H1 (cell line): ENCODE data around the gene MYF5. TPM values are rescaled to one million over a fixed set of nuclear protein-coding genes. Genes with fewer than 3 reads are reported as not detected.

Experiments used
- CTCF ChIA-PET: fragments of 300-600 bp; sonication (Branson Sonifier 250); formaldehyde crosslinking; loops from one replicate; lab custom pipeline; 2021; ENCODE audit not compliant: partially characterized antibody; lab: Charles Lee
- POLR2A ChIA-PET: fragments of 300-600 bp; sonication (Branson Sonifier 250); formaldehyde crosslinking; loops from one replicate; lab custom pipeline; 2021; ENCODE audit warnings: inconsistent platforms; ENCODE audit not compliant: partially characterized antibody; lab: Charles Lee
- DNase-seq, 2 experiments: peaks; one replicate each; pipeline versions ENCODE4 v3.0.0 to v3.0.0-alpha.2; 2010 to 2022; ENCODE audit warnings: low spot score in 2 of 2, low read depth in 1 of 2, mixed read lengths in 1 of 2
- FAIRE-seq: peaks from 2 replicates; lab custom pipeline; 2011; peaks lifted over from hg19 to GRCh38; lab: Jason Lieb, UNC
- H2AFZ ChIP-seq: 2 replicates; pipeline ENCODE4 v1.8.1; 2012; ENCODE audit warnings: low read length, inconsistent platforms
- H2AK5ac ChIP-seq: 2 replicates; pipeline ENCODE4 v1.6.1; 2013; ENCODE audit warnings: low read depth, low read length
- H2BK120ac ChIP-seq: replicated peaks from 2 replicates; pipeline ENCODE3; 2013; ENCODE audit warnings: low read depth, low read length, inconsistent platforms
- H2BK12ac ChIP-seq: 2 replicates; pipeline ENCODE4 v1.6.1; 2013; ENCODE audit warnings: low read depth, low read length
- H2BK15ac ChIP-seq: 2 replicates; pipeline ENCODE4 v1.6.1; 2013; ENCODE audit warnings: low read length
- H2BK20ac ChIP-seq: 2 replicates; pipeline ENCODE4 v1.6.1; 2013; ENCODE audit warnings: low read length
- H2BK5ac ChIP-seq: 2 replicates; pipeline ENCODE4 v1.6.1; 2013; ENCODE audit warnings: low read depth, low read length
- H3K14ac ChIP-seq: 2 replicates; pipeline ENCODE4 v1.6.1; 2013; ENCODE audit warnings: inconsistent platforms; ENCODE audit not compliant: insufficient read length
- H3K18ac ChIP-seq: 2 replicates; pipeline ENCODE4 v1.6.1; 2013; ENCODE audit warnings: low read length; ENCODE audit errors: extremely low read depth
- H3K23ac ChIP-seq: 2 replicates; pipeline ENCODE4 v1.6.1; 2013; ENCODE audit warnings: inconsistent platforms; ENCODE audit not compliant: insufficient read length
- H3K23me2 ChIP-seq: 2 replicates; pipeline ENCODE4 v1.6.1; 2013; ENCODE audit warnings: low read depth, low read length
- H3K27ac ChIP-seq: 2 replicates; pipeline ENCODE4 v1.6.1; 2011; ENCODE audit warnings: low read depth, low read length, inconsistent platforms
- H3K27me3 ChIP-seq, 4 experiments: replicated peaks in 1 of 4; 1 replicate in 1 of 4; 2 replicates in 3 of 4; pipeline versions ENCODE4 v1.6.1 to v1.8.1; 2011 to 2013; ENCODE audit warnings: low read length in 3 of 4, mild to moderate bottlenecking in 3 of 4, inconsistent platforms in 2 of 4, mixed read lengths in 2 of 4, moderate library complexity in 1 of 4; ENCODE audit not compliant: control insufficient read depth in 3 of 4, insufficient read depth in 3 of 4; ENCODE audit errors: extremely low read depth in 1 of 4
- H3K36me3 ChIP-seq, 4 experiments: 2 replicates each; pipeline versions ENCODE4 v1.6.1 to v1.8.1; 2011 to 2013; ENCODE audit warnings: mild to moderate bottlenecking in 4 of 4, low read length in 3 of 4, moderate library complexity in 2 of 4, control low read depth in 1 of 4, inconsistent platforms in 1 of 4; ENCODE audit not compliant: insufficient read depth in 4 of 4, control insufficient read depth in 2 of 4
- H3K4ac ChIP-seq: replicated peaks from 2 replicates; pipeline ENCODE3; 2013; ENCODE audit warnings: low read length, low read depth, mixed read lengths, inconsistent platforms; ENCODE audit not compliant: insufficient read length
- H3K4me1 ChIP-seq, 4 experiments: replicated peaks in 1 of 4; 1 replicate in 1 of 4; 2 replicates in 3 of 4; pipeline versions ENCODE4 v1.6.1 to v1.8.1; 2011 to 2013; ENCODE audit warnings: low read length in 3 of 4, inconsistent platforms in 2 of 4, mixed read lengths in 1 of 4; ENCODE audit not compliant: insufficient read depth in 4 of 4, control insufficient read depth in 3 of 4
- H3K4me2 ChIP-seq, 2 experiments: 2 replicates each; pipeline versions ENCODE4 v1.6.1 to v1.8.1; 2011 to 2013; ENCODE audit warnings: low read depth in 2 of 2, low read length in 2 of 2, control low read depth in 1 of 2, inconsistent platforms in 1 of 2, mild to moderate bottlenecking in 1 of 2; ENCODE audit not compliant: insufficient read depth in 1 of 2
- H3K4me3 ChIP-seq, 4 experiments: fragments of 200-600, 300-600 bp in 1 of 4; sonication (generic), shearing (Covaris generic), sonication (Bioruptor Twin) in 1 of 4; 2 replicates each; pipeline versions ENCODE4 v1.5.1 to v1.8.1; 2011 to 2016; ENCODE audit warnings: low read length in 4 of 4, low read depth in 3 of 4, control low read depth in 2 of 4, inconsistent platforms in 2 of 4, mild to moderate bottlenecking in 2 of 4, mixed read lengths in 1 of 4, moderate library complexity in 1 of 4; ENCODE audit not compliant: insufficient read depth in 2 of 4; ENCODE audit errors: extremely low read depth in 1 of 4
- H3K56ac ChIP-seq: replicated peaks from 2 replicates; pipeline ENCODE3; 2013; ENCODE audit warnings: low read depth, mild to moderate bottlenecking, mixed read lengths, low read length, inconsistent platforms; ENCODE audit not compliant: insufficient read length
- H3K79me1 ChIP-seq: 2 replicates; pipeline ENCODE4 v1.6.1; 2013; ENCODE audit warnings: low read depth, low read length, control low read depth
- H3K79me2 ChIP-seq, 2 experiments: 2 replicates each; pipeline versions ENCODE4 v1.6.1 to v1.8.1; 2012 to 2013; ENCODE audit warnings: low read length in 2 of 2, mild to moderate bottlenecking in 2 of 2, inconsistent platforms in 1 of 2; ENCODE audit not compliant: insufficient read depth in 2 of 2, control insufficient read depth in 1 of 2
- H3K9ac ChIP-seq, 4 experiments: replicated peaks in 1 of 4; 1 replicate in 1 of 4; 2 replicates in 3 of 4; pipeline versions ENCODE4 v1.6.1 to v1.8.1; 2011 to 2013; ENCODE audit warnings: low read depth in 3 of 4, low read length in 3 of 4, control low read depth in 2 of 4, mild to moderate bottlenecking in 2 of 4, moderate library complexity in 2 of 4, inconsistent platforms in 1 of 4; ENCODE audit errors: extremely low read depth in 1 of 4
- H3K9me3 ChIP-seq, 2 experiments: 2 replicates each; pipeline versions ENCODE4 v1.6.1 to v1.8.1; 2012 to 2013; ENCODE audit warnings: mild to moderate bottlenecking in 2 of 2, moderate library complexity in 2 of 2, control low read depth in 1 of 2, inconsistent platforms in 1 of 2, low read depth in 1 of 2, low read length in 1 of 2, mixed read lengths in 1 of 2; ENCODE audit not compliant: insufficient read depth in 2 of 2
- H4K20me1 ChIP-seq, 2 experiments: replicated peaks in 1 of 2; 2 replicates each; pipeline versions ENCODE3 to v1.8.1; 2011 to 2013; ENCODE audit warnings: inconsistent platforms in 2 of 2, low read length in 2 of 2, mild to moderate bottlenecking in 1 of 2; ENCODE audit not compliant: insufficient read depth in 2 of 2, control insufficient read depth in 1 of 2
- H4K5ac ChIP-seq: 2 replicates; pipeline ENCODE4 v1.6.1; 2013; ENCODE audit warnings: low read length, low read depth, mixed read lengths, inconsistent platforms; ENCODE audit not compliant: insufficient read length
- H4K8ac ChIP-seq: 2 replicates; pipeline ENCODE4 v1.8.0; 2013; ENCODE audit warnings: mild to moderate bottlenecking, moderate library complexity, low read length, inconsistent platforms; ENCODE audit not compliant: insufficient read depth; ENCODE audit errors: extremely low read depth
- H4K91ac ChIP-seq: replicated peaks from 2 replicates; pipeline ENCODE3; 2013; ENCODE audit warnings: low read length, mixed read lengths, inconsistent platforms; ENCODE audit not compliant: insufficient read length
- CBX5 ChIP-seq: fragments of 300-800, 300-1000 bp; sonication (generic); IDR thresholded peaks from 2 replicates; pipeline ENCODE4 v1.7.1; 2016; ENCODE audit warnings: antibody characterized with exemption, low read length, low read depth
- CHD1 ChIP-seq: IDR thresholded peaks from 2 replicates; pipeline ENCODE4 v1.6.1; 2012; ENCODE audit warnings: low read depth, low read length, improper control_type of control experiment
- CTBP2 ChIP-seq: IDR thresholded peaks from 2 replicates; pipeline ENCODE4 v1.7.0; 2011; ENCODE audit warnings: borderline replicate concordance, mild to moderate bottlenecking, moderate library complexity, mixed read lengths, low read length; ENCODE audit not compliant: insufficient read depth, insufficient read length
- E2F6 ChIP-seq: IDR thresholded peaks from 2 replicates; pipeline ENCODE4 v1.6.1; 2012; ENCODE audit warnings: inconsistent platforms
- EP300 ChIP-seq, 2 experiments: IDR thresholded peaks; 1 replicate in 1 of 2; 2 replicates in 1 of 2; pipeline ENCODE4 v1.6.1; 2011 to 2012; ENCODE audit warnings: low read depth in 2 of 2, low read length in 2 of 2, mild to moderate bottlenecking in 2 of 2, borderline replicate concordance in 1 of 2, inconsistent platforms in 1 of 2, moderate library complexity in 1 of 2
- GTF2F1 ChIP-seq: IDR thresholded peaks from 2 replicates; pipeline ENCODE4 v1.6.1; 2012; ENCODE audit warnings: low read depth, low read length, improper control_type of control experiment, borderline replicate concordance
- POU5F1 ChIP-seq: IDR thresholded peaks from 2 replicates; pipeline ENCODE4 v1.6.1; 2011; ENCODE audit warnings: low read depth, mild to moderate bottlenecking, low read length, moderate library complexity
- RAD21 ChIP-seq, 2 experiments: IDR thresholded peaks in 1 of 2; conservative IDR thresholded peaks in 1 of 2; 2 replicates each; pipeline ENCODE4 v1.6.1; 2011; ENCODE audit warnings: low read depth in 2 of 2, low read length in 2 of 2, improper control_type of control experiment in 1 of 2, inconsistent platforms in 1 of 2, mild to moderate bottlenecking in 1 of 2, moderate library complexity in 1 of 2
- SIRT6 ChIP-seq: IDR thresholded peaks from one replicate; pipeline ENCODE4 v1.7.1; 2012; ENCODE audit warnings: low read length, inconsistent platforms
- SP1 ChIP-seq: IDR thresholded peaks from 2 replicates; pipeline ENCODE4 v1.6.1; 2011; ENCODE audit warnings: low read depth, low read length
- SUZ12 ChIP-seq: fragments of 200-600 bp; sonication (generic); IDR thresholded peaks from 2 replicates; pipeline ENCODE4 v1.6.1; 2012; ENCODE audit warnings: mild to moderate bottlenecking, inconsistent platforms, low read length, moderate library complexity, mixed read lengths
- ZNF274 ChIP-seq: IDR thresholded peaks from 2 replicates; pipeline ENCODE4 v1.7.0; 2012; ENCODE audit warnings: low read length, borderline replicate concordance; ENCODE audit errors: extremely low read depth
- WGBS, 2 experiments: shearing (Covaris generic) in 1 of 2; methylation state at CpG; one replicate each; pipeline versions ENCODE4 v1.1.6 to v1.1.7; 2013 to 2015; ENCODE audit warnings: low lambda C conversion rate in 2 of 2, mixed read lengths in 2 of 2, inconsistent platforms in 1 of 2, low coverage in 1 of 2, missing lambda C conversion rate in 1 of 2; ENCODE audit not compliant: insufficient replicate concordance in 2 of 2, insufficient coverage in 1 of 2, insufficient read length in 1 of 2; ENCODE audit errors: extremely low coverage in 1 of 2, missing lambda C conversion rate in 1 of 2; 5-methylcytosine and 5-hydroxymethylcytosine counted together
- polyA plus RNA-seq, 7 experiments: library from polyadenylated mRNA; depleted of rRNA in 3 of 7; stranded (reverse) in 5 of 7; unstranded in 2 of 7; fragments of >200 nt in 5 of 7; fragments of 200-250 nt in 2 of 7; gene quantifications; 1 replicate in 5 of 7; 2 replicates in 1 of 7; 4 replicates in 1 of 7; pipeline versions ENCODE4 v1.2.1 to v1.2.3, GENCODE V29; 2011 to 2013; ENCODE audit warnings: missing spikeins in 2 of 7, mixed read lengths in 2 of 7
- total RNA-seq: library from RNA; stranded (reverse); fragmentation: NEBNext Ultra II Directional; extraction: Animal tissue kit (Norgen Biotek cat#: 25700); gene quantifications from 2 replicates; pipeline ENCODE4 v1.2.1, GENCODE V29; 2021

Gene MYF5
- total and polyA plus RNA-seq, 2 of the 8 experiments (the other 6 are each of a cell fraction or from before 2014, with no cell fraction given) = 0.09 TPM; not detected in 1

GRCh38 chr12:80715713-80716249 lies 931 bp upstream of the MYF5 start:
- Histone ChIP-seq H3K79me1 (no peaks in the 10 kb centered on the region), H4K91ac (no peak overlapping the region), H2AFZ (peak overlapping the region; percentile 16; the same call in 1 of the 2 replicates), H3K27ac (no peak overlapping the region), H4K8ac (no peak overlapping the region), H3K23ac (no peak overlapping the region), H2BK20ac (no peak overlapping the region), H3K4ac (no peak overlapping the region), H3K9me3 (no peaks in the 10 kb centered on the region; a peak in 1 of 4 replicates), H3K9ac (no peak overlapping the region), H2BK15ac (no peak overlapping the region), H3K4me2 (peak overlapping the region; percentile 37 to 79; a peak in 3 of 4 replicates), H3K79me2 (no peaks in the 10 kb centered on the region), H3K56ac (no peak overlapping the region), H2BK120ac (no peak overlapping the region), H3K14ac (no peak overlapping the region), H2BK12ac (no peak overlapping the region), H4K5ac (no peak overlapping the region), H3K27me3 (peaks cover 5 to 17% (median 12%) of the 10 kb centered on the region in 4 experiments), H3K23me2 (peaks cover 4% of the 10 kb centered on the region; the same call in 1 of the 2 replicates), H3K36me3 (no peaks in the 10 kb centered on the region), H4K20me1 (no peaks in the 10 kb centered on the region), H3K18ac (peak overlapping the region; percentile 66; the same call in 1 of the 2 replicates), H3K4me1 (peaks cover 10 to 24% (median 19%) of the 10 kb centered on the region in 4 experiments), H2AK5ac (no peak overlapping the region), H3K4me3 (peak overlapping the region in 1 of 4 experiments; percentile 55; a peak in 1 of 8 replicates), H2BK5ac (no peak overlapping the region)
- WGBS, 2 experiments = 48% methylated on average over 10 of the region's 10 CpGs; no CpG with 5 or more reads in 1 of the 2 experiments
- ChIA-PET POLR2A (no interaction called here), CTCF (interaction anchor here (0.7 kb wide), 1 partner anchor 241 kb away, joined by 3 read pairs; no protein-coding TSS in a partner anchor)
- DNase-seq = no peak
- FAIRE-seq = peak; percentile 45
- TF ChIP-seq POU5F1 (no peak), GTF2F1 (no peak), RAD21 (IDR thresholded peaks at IDR 0.05 in 1 of 2, conservative IDR thresholded peaks at IDR 0.05 in 1 of 2; ENCODE audit: low read depth in 2 of 2, low read length in 2 of 2) (no peak), CTBP2 (no peak), CHD1 (no peak), SP1 (no peak), SIRT6 (no peak), ZNF274 (no peak), SUZ12 (no peak), CBX5 (no peak), EP300 (IDR thresholded peaks at IDR 0.05; ENCODE audit: borderline replicate concordance in 1 of 2, low read depth in 2 of 2, low read length in 2 of 2) (no peak), E2F6 (no peak)
